Heart left ventricle (tissue), 13 donors: ENCODE measurements around the gene LCP2.

Source experiments
- CTCF ChIP-seq, 12 donors: fragments of 200-600 bp; sonication (generic) in 4 of 12; IDR thresholded peaks; one replicate each; pipeline versions ENCODE4 v1.5.0 to v1.8.0; 2018 to 2022; ENCODE audit warnings: antibody characterized with exemption in 12 of 12, mild to moderate bottlenecking in 5 of 12
- POLR2A ChIP-seq, 2 donors: fragments of 450-650 bp; IDR thresholded peaks; one replicate each; pipeline ENCODE4 v1.6.1; 2017; ENCODE audit warnings: antibody characterized with exemption in 2 of 2, mild to moderate bottlenecking in 2 of 2, moderate library complexity in 2 of 2
- donor health status: ischemic (EF 13 %, LVEDD 7.1; RV severe dilation, severe dysfunction).
- donor health status: DM: no; HTN: yes; CAD: no.
- donor health status: DM: no; HTN: no; CAD: no.
- donor health status: ischemic (EF 25% LVEDD 6.9; RV normal size, moderate dysfunction).
- donor health status: ischemic (EF 25% LVEDD 5.7; RV mildly dilated, moderate dysfunction).
- donor health status: ischemic (EF 35%, LVEDD 5.7; RV mildly dilated, moderate dysfunction).
- donor health status: nonischemic (EF 11% LVEDD 7.7; RV severe dilation, severe dysfunction).
- donor health status: DM: yes; HTN: yes; CAD: no.
- donor health status: PGD.
- donor health status: ischemic (EF 29% LVEDD 5.4; RV normal size, mild dysfunction).
- donor health status: nonischemic (EF 23%, LVEDD 6.1; RV moderate dilation, normal function).

- TF ChIP-seq CTCF (IDR thresholded peaks at IDR 0.05) (no peak), POLR2A (IDR thresholded peaks at IDR 0.05) (no peak)
Observed at GRCh38 chr5:170345971-170346370, 48.4 kb upstream of the LCP2 start.
